ENCODE data around the gene PIK3R5.

PIK3R5 gene

DNA sequence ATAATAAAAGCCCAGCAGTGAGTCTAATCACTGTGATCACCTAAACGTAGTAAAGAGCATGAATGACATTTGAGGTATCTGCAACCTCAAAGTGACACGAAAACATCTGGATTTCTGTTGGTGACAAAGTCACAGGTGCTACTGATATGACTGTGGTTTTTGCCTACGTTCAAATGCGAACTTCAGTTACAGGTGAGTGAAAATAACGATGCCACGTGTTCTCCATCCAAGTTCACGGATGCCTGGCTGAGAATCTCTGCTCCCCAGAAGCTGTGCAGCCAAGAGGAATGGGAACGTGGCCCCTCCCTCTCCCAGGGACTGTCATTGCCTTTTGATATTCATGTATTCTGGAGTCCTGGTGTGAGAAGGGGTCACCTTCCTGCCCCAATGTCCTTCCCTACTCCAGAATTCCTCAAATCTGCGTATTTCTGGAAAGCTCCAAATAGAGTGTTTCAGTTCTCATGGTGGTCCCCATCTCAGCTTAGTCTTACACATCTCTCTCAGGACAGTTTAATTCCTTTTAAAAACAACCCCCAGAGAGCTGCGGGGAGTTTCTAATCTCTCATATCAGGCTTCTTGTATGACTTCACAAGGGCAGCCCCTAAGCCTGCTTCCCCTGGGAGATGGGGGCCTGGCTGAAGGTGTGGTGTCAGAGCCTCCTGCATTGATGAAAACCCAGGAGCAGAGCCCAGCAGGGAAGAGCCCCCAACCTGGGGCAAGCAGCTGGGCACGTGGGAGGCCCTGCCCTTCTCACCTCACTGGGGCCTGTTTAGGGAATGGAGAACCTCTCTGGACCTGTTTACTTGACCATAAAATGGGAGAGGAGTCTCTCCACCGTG is 25.8 kb downstream of the PIK3R5 start:
- DNase-seq: no peak
- TF ChIP-seq POLR2A (IDR thresholded peaks at IDR 0.05; ENCODE audit: low read length): no peak
- no peak for TF ChIP-seq GATA1 (IDR thresholded peaks at IDR 0.05; ENCODE audit: low read depth, low read length)

- DNase-seq: no peak
- TF ChIP-seq GATA1 (IDR thresholded peaks at IDR 0.05; ENCODE audit: low read depth, low read length) (no peak), POLR2A (IDR thresholded peaks at IDR 0.05; ENCODE audit: low read length) (no peak)
Observed at GRCh38 chr17:8938933-8939332, 26.6 kb downstream of the PIK3R5 start.

DNA sequence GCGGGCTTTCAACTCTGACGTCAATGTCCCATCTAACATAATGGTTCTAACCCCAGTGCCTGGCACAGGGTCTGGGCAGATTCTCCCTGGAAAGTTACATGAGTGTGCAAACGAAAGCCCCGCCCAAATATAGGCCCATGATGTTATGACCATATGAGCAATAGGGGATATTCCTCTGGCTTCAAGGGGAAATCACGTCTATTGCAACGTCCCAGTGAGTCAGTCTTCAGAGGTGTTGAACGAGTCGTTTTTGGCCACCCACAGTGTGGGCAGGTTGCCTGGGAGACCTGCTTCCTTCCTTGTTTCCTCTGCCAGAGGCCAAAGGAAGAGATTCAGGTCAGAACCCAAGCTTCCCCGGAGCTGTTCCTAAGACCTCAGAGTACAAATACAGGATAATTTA is 30.3 kb downstream of the PIK3R5 start:
- no peak for TF ChIP-seq GATA1 (IDR thresholded peaks at IDR 0.05; ENCODE audit: low read depth, low read length)
- no peak for TF ChIP-seq POLR2A (IDR thresholded peaks at IDR 0.05; ENCODE audit: low read length)
- no peak for DNase-seq

DNA sequence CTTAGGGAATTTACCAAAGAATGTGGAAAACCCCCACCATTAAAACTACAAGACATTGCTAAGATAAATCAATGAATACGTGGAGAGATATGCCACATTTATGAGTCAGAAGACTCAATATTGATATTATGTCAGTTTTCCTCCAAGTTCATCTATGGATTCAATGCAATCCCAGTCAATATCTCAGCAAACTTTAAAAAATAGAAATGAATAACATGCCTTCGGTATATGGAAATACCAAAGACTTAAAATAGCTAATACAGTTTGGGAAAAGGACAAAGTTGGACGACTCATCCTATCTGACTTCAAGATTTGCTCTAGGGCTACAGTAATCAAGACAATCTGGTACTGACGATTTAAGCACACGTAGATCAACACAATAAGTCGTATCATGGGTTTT is 31.2 kb downstream of the PIK3R5 start:
- TF ChIP-seq GATA1 (IDR thresholded peaks at IDR 0.05; ENCODE audit: low read depth, low read length) (no peak), POLR2A (IDR thresholded peaks at IDR 0.05; ENCODE audit: low read length) (no peak)
- DNase-seq: no peak

GRCh38 chr17:8930649-8931048 is 34.9 kb downstream of the PIK3R5 start:
- TF ChIP-seq POLR2A (IDR thresholded peaks at IDR 0.05; ENCODE audit: low read length) (no peak), GATA1 (IDR thresholded peaks at IDR 0.05; ENCODE audit: low read depth, low read length) (no peak)
- DNase-seq: no peak

DNA sequence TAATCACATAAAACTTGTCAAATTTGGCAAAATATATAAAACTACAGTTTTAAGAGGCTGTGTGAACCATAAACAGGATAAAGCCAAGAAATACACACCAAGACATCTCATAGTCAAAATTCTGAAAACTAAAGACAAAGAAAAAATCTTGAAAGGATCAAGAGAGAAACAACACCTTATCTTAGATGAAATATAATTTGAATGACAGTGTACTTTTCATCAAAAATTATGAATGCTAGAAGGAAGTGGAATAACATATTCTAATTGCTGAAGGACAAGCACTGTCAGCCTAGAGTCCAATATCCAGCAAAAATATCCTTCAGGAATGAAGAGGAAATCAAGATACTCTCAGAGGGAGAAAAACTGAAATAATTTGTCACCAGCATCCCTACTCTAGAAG is 37.2 kb downstream of the PIK3R5 start:
- no peak for DNase-seq
- TF ChIP-seq POLR2A (IDR thresholded peaks at IDR 0.05; ENCODE audit: low read length) (no peak), GATA1 (IDR thresholded peaks at IDR 0.05; ENCODE audit: low read depth, low read length) (no peak)

DNA sequence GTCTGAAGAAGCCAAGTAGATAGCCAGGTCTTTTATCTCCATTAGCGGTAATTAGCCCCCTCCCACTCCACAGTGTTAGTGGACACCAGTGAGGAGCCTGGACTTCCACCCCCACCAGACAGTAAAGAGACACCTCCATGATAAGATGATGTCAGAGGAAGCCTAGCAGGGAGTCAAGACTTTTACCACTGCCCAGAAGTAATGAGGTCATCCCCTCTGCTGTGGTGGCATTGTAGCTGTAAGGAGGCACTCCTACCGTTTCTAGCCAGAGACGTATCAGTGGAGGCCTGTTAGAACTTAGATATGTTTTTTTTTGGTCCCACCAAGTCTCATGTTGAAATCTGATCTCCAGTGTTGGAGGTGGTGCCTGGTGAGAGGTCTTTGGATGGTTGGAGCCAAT is 38.1 kb downstream of the PIK3R5 start:
- TF ChIP-seq POLR2A (IDR thresholded peaks at IDR 0.05; ENCODE audit: low read length) (no peak), GATA1 (IDR thresholded peaks at IDR 0.05; ENCODE audit: low read depth, low read length) (no peak)
- DNase-seq: no peak

- DNase-seq: no peak
- TF ChIP-seq POLR2A (IDR thresholded peaks at IDR 0.05; ENCODE audit: low read length): no peak
- no peak for TF ChIP-seq GATA1 (IDR thresholded peaks at IDR 0.05; ENCODE audit: low read depth, low read length)
Observed at GRCh38 chr17:8925808-8926207, 39.7 kb downstream of the PIK3R5 start.

GRCh38 chr17:8925141-8925540 is 40.4 kb downstream of the PIK3R5 start:
- no peak for DNase-seq
- TF ChIP-seq POLR2A (IDR thresholded peaks at IDR 0.05; ENCODE audit: low read length) (no peak), GATA1 (IDR thresholded peaks at IDR 0.05; ENCODE audit: low read depth, low read length) (no peak)

DNA sequence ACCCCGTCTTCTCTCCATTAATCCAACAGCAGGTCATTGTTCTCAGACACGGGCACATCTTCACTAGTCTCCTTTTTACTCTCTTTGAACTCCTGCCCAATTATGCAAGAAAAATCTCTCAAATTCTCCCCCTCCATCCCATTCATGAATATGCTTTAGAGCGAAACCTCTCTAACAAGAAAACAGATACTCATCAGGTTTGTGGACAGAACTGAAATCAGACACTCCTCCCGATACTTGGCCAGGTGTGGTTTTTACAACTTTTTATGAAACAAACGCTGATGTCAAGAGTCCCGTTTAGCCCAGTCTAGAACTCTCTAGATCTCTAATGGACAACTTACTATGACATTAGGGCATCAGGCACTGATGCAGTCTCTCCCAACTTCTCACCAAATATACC is 40.9 kb downstream of the PIK3R5 start:
- DNase-seq: no peak
- no peak for TF ChIP-seq POLR2A (IDR thresholded peaks at IDR 0.05; ENCODE audit: low read length)
- no peak for TF ChIP-seq GATA1 (IDR thresholded peaks at IDR 0.05; ENCODE audit: low read depth, low read length)

- no peak for TF ChIP-seq GATA1 (IDR thresholded peaks at IDR 0.05; ENCODE audit: low read depth, low read length)
- no peak for TF ChIP-seq POLR2A (IDR thresholded peaks at IDR 0.05; ENCODE audit: low read length)
- no peak for DNase-seq
Observed at GRCh38 chr17:8923762-8924161, 41.7 kb downstream of the PIK3R5 start.

- no peak for TF ChIP-seq GATA1 (IDR thresholded peaks at IDR 0.05; ENCODE audit: low read depth, low read length)
- TF ChIP-seq POLR2A (IDR thresholded peaks at IDR 0.05; ENCODE audit: low read length): no peak
- no peak for DNase-seq
Observed at GRCh38 chr17:8922928-8923327, 42.6 kb downstream of the PIK3R5 start.

GRCh38 chr17:8922451-8922850 is 43.1 kb downstream of the PIK3R5 start:
- DNase-seq: no peak
- no peak for TF ChIP-seq GATA1 (IDR thresholded peaks at IDR 0.05; ENCODE audit: low read depth, low read length)
- no peak for TF ChIP-seq POLR2A (IDR thresholded peaks at IDR 0.05; ENCODE audit: low read length)

DNA sequence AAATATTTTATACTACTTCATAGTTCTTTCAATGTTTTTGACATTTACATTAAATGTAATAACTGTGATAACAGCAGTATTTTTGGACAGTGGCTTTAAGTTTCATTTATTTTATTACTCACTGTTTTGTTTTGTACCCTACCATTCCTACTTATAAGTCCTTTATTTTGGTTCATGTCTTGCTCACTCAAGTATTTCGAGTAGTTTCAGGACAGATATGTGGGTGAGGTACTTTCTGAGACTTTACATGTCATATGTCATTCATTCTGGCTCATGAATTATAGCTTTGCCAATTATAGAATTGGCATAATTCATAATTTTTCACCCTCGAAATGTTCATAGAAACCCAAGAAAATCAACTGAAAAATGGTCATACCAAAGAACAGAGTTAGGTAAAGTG is 44.4 kb downstream of the PIK3R5 start:
- DNase-seq: no peak
- TF ChIP-seq GATA1 (IDR thresholded peaks at IDR 0.05; ENCODE audit: low read depth, low read length) (no peak), POLR2A (IDR thresholded peaks at IDR 0.05; ENCODE audit: low read length) (no peak)

DNA sequence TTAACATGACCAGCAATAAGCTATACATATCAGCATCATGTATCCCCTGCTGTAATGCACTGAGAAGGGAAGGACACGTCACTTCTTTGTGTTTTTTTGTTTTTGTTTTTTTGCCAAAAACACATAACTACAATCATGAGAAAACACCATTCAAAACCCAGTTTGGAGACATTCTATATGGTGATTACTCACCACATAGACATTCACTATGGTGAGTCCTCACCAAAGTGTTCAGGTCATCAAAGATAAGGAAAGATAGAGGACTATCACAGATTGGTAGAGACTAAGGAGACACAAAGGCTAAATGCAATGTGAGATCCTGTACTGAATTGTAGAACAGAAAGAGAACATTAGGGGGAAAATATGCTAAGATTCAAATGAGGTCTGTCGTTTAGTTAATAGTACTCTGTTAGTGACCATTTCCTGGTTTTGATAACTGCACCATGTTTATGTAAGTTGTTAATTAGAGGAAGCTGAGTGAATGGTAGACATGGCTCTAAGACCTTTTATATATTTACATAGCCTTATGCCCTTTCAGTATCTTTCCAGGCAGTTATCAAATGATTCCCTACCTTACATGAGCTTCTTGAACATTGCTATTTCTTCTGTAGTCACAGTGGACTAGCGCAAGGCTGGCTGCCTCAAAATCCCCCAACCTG is 46.6 kb downstream of the PIK3R5 start:
- TF ChIP-seq GATA1 (IDR thresholded peaks at IDR 0.05; ENCODE audit: low read depth, low read length) (no peak), POLR2A (IDR thresholded peaks at IDR 0.05; ENCODE audit: low read length) (no peak)
- no peak for DNase-seq

All from erythroblast (primary cell).